HK-2 (cell line): ENCODE results near the gene TMEM92.

ENCODE experiments used
- DNase-seq: peaks from one replicate; pipeline ENCODE4 v3.0.0-alpha.2; 2018; ENCODE audit not compliant: unreplicated experiment

TMEM92 gene

DNA sequence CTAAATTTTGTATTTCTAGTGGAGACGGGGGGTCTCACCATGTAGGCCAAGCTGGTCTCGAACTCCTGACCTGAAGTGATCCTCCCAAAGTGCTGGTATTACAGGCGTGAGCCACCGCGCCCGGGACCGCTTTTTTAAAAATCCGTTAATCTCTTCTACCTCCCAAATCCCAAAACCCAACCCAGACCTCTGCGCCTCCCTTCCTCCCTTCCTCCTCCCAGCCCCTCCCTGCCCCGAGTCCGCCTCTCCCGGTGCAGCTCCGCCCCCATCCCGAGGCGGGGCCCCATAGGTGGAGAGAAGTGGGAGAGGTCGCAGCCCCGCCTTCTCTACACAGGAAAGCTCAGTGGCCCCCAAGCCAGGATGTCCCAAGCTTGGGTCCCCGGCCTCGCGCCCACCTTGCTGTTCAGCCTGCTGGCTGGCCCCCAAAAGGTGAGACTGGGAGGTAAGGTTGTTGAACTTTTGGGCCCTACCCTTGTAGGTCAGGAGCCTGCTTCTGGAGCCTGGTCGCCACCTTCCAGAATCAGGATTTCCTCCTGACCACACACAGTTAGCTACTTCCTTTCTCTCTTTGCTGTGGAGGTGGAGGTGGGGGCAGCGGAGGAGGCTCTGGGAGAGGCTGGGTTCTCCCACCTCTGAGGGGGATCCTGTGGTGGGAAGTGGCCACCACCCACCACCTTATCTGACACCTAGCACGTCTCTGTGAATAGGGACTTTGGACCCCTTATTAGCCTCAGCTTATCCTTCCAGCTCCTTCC lies at the start of gene TMEM92:
TMEM92 (plus strand) TSS at position 325 of the 755 bp plus-strand sequence; CDS start at position 361, 36 bp downstream.
- DNase-seq, result peak; percentile 41

DNA sequence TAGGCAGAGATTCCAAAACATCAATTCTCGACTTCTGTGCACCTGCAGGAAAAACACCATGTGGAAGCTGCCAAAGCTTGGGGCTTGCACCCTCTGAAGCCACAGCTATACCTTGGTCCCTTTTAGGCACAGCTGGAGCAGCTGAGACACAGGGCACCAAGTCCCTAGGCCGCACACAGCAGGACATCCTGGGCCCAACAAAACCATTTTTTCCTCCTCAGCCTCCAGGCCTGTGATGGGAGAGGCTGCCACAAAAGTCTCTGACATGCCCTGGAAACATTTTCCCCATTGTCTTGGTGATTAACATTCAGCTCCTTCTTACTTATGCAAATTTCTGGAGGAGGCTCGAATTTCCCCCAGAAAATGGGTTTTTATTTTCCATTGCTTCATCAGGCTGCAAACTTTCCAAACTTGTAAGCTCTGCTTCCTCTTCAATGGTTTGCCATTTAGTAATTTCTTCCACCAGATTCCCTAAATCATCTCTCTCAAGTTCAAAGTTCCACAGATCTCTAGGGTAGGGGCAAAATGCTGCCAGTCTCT lies 48.5 kb upstream of the TMEM92 start:
- DNase-seq, result no peak

DNA sequence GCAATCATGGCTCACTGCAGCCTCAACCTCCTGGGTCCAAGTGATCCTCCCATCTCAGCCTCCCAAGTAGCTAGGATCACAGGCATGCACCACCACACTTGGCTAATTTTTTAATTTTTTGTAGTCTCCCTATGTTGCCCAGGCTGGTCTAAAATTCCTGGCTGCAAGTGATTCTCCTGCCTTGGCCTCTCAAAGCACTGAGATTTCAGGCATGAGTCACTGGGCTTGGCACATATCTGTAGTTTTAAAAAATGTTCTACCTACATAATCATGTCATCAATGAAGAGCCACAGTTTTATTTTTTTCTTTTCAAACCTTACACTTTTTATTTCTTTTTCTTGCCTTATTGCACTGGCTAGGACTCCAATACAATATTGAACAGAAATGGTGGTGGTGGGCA lies 39.7 kb upstream of the TMEM92 start:
- DNase-seq, result no peak

DNA sequence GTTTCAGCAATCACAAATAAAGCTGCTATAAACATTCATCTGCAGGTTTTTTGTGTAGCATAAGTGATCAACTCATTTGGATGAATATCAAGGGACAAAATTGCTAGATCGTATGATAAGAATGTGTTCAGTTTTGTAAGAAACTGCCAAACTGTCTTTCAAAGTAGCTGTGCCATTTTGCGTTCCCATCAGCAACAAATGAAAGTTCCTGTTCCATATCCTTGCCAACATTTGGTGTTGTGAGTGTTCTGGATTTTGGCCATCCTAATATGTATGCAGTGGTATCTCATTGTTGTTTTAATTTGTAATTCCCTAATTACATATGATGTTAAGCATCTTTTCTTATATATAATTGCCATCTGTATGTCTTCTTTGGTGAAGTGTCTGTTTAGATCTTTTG lies 36.4 kb upstream of the TMEM92 start:
- no peak for DNase-seq

DNA sequence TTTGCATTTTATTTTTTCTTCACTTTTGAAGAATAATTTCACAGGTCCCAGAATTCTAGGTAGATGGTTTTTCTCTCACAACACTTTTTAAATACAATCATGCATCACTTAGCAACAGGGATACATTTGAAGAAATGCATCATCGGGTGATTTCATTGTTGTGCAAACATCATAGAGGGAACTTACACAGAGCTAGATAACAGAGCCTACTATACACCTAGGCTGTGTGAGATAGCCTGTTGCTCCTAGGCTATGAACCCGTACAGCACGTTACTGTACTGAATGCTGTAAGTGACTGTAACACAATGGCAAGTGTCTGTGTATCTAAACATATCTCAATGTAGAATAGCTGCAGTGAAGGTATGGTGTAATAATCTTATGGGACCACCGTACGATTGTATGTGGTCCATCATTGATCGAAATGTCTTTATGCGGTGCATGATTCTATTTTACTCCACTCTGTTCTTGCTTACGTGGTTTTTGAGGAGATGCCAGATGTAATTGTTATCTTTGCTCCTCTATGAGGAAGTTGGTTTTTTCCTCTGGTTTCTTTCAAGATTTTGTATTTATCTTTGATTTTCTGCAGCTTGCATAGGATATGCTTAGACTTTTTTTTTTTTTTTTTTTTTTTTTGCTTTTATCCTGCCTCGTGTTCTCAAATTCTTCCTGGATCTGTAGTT lies 35.5 kb upstream of the TMEM92 start:
- DNase-seq, result no peak

DNA sequence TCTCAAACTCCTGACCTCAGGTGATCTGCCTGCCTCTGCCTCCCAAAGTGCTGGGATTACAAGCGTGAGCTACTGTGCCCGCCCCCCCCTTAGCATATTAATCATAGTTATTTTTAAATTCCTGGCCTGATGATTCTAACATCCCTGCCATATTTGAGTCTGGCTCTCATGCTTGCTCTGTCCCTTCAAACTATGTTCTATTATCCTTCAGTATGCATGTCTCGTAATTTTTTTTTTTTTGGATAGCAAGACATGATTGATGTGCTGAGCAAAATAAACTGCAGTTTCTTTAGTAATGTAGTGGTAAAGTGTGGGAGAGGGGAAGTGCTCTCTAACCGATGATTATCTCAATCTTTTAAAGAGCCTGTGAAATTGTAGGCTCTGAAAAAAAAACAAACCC lies 34.3 kb upstream of the TMEM92 start:
- DNase-seq, result no peak

DNA sequence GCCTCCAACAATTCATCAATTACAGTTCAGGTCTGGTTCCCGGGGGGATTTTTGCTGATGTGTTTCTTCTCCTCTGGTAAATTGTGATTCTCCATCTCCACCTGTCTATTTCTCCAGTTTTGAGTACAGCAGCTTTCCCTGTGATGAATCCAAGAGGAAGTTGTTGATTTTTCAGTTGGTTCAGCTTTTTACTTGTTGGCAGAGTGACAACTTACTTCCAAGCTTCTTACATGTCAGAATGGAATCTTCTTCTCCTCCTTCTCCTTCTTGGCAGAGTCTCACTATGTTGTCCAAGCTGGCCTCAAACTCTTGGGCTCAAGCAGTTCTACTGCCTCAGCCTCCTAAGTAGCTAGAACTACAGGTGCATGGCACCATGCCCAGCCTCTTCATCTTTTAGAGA lies 33.4 kb upstream of the TMEM92 start:
- no peak for DNase-seq

DNA sequence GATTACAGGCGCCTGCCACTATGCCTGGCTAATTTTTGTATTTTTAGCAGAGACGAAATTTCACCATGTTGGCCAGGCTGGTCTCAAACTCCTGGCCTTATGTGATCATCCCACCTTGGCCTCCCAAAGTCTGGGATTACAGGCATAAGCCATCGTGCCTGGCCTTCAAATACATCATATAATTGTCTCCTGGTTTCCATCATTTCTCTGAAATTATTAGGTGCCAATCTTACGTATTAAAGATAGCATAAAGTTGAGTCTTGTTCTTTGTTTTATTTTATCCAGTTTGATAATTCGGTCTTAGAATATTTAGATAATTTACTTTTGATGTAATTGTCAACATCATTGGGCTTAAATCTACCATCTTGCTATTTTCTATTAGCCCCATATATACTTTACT lies 32.8 kb upstream of the TMEM92 start:
- no peak for DNase-seq

DNA sequence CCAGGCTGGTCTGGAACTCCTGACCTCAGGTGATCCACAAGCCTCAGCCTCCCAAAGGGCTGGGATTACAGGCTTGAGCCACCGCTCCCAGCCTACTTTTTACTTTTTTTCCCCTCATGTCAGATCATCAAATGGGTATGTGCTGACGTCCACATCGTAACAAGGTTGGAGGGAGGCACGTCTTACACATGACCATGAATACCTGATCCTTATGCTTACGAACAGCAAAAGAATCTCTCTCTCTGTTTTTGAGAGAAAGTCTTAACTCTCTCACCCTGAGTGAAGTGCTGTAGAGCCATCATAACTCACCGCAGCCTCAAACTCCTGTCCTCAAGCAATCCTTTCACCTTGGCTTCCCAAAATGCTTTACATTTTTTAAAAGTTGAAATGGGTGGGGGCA lies 29.5 kb upstream of the TMEM92 start:
- DNase-seq, result no peak

DNA sequence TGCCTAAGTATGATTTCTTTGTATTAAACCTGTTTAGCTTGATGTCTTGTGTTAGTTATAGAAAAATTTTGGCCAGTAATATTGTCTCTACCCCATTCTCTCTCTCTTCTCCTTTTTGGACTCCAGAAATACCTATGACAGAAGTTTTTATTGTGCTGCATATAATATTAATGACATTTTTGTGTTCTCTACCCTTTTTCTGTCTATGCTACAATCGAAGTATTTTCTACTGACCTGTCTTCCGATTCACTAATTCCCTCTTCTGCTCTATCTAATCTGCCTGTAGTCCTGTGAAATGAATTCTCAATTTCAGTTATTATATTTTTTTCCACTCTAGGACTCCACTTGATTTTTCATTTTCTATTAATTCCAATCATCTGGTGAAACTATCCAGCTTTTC lies 26.0 kb upstream of the TMEM92 start:
- no peak for DNase-seq

DNA sequence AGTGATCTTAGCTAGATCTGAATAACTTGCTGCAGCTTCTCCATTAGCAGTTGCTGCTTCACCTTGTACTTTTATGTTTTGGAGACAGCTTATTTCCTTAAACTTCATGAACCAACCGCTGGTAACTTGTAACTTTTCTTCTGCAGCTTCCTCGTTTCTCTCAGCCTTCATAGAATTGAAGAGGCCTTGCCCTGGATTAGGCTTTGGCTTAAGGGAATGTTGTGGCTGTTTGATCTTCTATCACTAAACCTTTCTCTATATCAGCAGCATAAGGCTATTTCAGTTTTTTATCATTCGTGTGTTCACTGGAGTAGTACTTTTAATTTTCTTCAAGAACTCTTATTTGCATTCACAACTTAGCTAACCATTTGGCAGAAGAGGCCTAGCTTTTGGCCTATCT lies 21.5 kb upstream of the TMEM92 start:
- no peak for DNase-seq

DNA sequence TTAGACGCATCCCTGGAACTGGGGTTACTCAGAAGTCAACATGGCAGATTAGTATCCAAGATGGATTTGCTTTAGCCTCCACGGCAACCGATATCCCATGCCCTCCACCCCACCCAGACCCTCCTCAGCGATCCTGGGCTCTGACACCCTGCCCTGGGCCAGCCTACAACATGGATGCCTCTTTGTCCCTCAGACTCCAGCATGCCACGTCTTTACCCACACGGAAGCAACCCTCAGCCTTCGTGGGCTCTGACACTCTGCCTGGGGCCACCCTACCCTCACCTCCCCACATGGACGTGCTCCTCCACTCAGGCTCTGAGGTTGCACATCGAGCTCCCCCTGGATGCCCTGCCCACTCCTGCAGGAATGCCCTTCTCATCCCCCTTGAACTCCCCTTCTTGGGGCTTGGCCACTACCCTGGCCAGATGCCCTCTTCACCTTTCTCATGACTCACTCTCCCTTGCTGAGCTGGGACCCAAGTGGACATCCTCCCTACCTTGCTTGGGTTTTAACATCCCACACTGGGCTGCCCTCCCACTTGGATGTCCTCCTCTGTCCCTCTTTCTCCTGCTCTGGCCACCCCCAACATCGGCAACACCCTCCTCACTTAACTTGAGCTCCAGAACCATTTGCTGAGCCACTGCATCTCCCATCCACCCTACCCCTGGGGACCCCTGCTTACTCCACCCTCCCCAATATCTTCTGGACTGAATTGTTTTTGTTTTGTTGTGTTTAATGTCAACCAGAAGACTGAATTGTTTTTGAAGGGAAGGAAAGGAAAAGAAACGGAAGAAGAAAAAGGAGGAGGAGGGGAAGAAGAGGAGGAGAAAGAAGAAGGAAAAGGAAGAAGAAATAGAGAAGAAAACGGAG lies 18.3 kb upstream of the TMEM92 start:
- DNase-seq, result no peak

DNA sequence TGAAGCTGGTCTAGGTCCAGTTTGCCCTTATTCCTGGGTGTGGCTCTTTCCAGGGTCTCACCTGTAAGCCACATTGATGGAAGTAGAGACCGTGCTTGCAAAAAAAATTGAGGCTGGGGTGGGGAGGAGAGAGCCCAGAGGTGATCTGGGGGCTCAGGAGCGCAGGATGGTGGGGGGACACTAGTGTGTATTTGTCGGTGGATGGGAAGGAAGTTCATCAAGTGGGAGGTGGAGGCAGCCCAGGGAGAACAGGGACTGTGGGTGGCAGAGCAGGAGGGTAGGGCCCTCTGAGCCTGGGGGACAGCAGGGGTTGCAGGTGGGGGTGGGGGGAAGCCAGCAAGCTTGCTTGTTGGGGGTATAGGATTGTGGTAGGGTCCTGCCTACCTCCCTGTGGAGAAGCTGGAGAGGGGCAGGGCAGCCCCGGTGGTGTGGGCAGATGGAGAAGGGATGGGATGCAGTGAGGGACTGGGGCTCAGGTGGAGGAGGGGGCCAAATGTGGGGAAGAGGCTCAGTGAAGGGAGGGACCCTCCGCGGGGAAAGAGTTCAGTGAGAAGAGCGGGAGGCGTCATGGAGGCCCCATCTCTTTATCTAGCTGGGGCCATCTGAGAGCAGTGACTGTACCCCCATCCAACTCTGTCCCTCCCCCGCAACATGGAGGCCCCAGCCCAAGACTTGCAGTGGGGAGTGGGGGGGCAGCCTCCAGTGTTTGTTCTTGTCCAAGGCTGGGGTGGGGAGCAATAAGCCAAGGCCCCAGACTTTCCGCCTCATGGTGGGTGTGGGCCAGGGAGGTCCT lies 17.2 kb upstream of the TMEM92 start:
- no peak for DNase-seq

DNA sequence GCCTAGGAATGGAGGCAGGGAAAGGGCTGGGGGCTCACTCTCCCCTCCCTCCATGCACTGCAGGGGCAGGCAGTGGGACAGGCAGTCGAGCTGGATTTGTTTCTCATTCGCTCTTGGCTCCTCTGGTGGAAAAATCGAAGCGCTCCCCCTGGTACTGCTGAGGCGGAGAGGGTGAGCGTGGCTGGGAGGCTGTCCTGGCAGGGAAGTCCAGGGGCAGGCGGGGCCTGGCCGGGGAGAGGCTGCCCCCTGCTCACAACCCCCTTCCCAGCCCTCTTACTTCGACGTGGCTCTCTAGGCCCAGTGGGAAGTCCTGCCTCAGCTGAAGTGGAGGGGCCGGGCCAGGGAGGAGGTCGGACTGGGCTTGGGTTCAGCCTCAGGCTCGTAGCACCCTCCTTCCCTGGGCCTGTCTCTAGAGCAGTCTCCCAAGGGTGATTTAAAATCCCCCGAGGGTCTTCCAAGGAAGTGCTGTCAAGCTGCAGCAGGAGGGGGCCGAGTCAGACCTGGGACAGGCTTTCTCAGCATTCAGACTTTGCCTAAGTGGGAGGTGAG lies 16.5 kb upstream of the TMEM92 start:
- DNase-seq, result no peak

DNA sequence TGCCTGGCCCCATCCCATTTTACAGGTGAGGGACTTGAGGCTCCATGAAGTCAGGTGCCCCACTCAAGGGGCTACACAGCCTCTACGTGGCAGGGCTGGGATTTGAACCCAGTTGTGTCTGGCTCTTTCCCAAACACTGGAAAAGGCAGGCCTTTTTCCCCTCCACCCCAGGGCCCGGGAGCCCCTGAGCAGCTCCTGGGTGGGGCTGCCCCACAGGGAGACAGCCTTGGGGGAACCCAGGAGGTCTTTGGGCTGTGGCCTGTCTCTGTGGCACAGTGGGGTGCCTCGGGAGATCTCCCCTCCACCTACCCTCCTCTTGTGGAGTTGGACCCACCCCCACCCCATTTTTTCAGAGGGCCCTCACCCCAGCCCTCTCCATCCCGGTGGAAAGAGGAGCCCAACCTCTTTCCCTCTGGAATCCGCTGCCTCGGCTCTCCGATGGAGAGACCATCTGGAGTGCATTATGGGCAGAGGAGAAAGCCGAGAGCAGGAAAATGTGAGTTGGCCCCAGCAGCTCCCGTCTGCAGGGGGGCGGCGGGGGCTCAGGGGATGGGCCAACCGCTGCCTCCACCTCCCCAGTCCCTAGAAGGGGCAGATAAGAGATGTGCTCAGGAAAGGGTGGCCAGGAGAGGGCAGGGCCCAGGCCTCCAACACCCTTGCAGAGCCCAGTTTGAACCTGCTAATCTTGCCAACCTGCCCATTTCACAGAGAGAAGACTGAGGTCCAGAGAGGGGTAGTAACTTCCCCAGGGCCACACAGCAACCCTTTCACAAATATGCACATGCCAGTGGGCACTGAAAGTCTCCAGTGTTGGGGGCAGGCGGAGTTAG lies 15.4 kb upstream of the TMEM92 start:
- DNase-seq, result no peak

DNA sequence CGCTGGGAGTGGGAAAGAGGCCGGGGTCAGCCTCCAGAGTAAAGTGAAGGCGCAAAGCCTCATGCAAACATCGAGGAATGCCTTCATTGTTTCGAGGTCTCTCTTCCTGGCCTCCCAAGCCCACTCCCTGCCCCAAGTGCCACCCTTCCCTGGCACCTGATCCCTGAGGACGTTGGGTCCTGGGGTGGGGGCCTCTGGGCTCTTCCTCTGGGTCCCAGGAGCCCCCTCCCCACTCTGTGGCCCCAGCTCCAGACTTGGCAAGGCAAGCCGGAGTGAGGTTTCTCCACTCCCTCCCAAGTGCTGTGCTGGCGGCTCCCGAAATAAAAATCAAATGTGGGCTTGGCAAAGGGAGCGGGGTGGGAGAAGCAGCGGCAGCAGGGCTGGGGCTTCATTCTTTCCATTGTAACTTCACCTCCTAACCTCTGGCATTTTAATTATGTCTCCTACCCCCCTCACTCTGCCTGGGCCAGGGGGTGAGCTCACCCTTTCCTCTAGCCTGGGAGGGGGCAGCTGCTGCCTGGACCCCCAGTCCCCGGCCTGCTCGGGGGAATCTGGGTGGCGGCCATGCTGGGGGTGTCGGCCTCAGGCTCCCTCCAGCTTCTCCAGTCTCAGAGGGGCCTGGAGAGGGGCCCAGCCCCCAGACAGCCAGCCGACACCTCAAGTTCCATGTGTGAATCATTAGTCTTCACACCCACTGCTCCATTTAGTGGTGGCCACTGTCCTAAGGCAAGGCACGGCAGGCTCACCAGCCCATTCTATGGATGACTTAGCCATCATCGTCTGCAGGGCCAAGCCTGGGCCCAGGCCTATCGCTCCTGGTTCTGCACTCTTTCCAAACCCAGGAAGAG lies 14.6 kb upstream of the TMEM92 start:
- DNase-seq, result no peak

DNA sequence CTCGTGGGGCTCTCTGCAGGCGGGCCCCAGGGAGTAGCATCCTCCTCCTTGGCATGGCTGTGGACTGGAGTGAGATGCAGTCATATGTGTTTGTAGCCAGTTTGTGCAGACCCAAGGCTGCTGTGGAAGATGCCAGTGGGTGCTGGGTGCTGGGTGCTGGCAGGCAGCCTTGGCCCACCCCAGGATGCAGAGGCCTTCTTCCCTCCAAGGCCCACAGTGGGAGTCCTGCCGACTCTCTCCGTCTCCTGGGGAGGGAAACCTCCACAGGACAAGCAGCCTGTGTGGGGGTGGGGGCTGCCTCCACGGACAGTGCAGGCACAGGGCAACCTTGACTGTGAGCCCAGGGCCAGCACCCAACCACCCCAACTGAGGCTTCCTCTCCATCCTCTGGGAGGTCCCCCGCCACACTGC lies 13.8 kb upstream of the TMEM92 start:
- DNase-seq, result no peak

DNA sequence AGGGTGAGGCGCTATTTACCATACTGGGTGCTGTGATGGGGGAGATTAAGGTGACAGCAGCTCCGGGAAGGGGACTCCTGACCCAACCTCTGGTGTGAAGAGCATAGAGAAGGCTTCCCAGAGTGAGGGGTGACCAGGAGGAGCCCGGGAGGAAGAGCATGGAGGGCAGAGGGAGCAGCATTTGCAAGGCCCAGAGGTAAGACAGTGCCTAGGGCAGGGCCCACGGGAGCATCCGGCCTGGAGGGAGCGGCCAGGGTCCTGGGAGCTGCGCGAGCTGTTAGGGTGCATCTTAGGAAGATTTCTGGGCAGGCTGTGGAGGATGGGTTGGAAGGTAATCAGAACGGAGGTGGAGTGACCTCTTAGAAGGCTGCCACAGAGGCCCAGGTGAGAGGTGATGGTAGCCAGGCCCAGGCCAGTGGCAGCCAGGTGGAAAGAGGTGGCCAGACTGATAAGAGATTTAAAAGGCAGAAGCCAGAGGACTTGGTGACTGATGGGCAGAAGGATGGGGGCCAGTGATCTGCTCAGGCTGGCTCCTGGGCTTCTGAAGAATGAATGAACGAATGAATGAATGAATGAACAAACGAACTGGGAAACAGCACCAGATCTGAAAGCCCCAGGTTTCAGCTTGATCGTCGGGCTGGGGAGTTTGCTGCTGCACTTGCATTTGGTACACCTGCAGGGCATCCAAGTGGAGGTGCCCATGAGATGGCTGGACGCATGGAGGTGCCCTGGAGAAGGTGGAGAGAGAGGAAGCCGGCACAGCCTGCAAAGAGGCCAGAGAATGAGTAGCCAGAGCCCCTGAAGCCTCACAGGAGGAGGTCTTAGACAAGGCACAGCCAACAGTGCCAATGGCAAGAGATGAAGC lies 13.0 kb upstream of the TMEM92 start:
- DNase-seq, result no peak
